ENCODE measurements around the gene HOMER2. TPM values are rescaled to one million over a fixed set of nuclear protein-coding genes. Genes with fewer than 3 reads are reported as not detected.

Gene HOMER2
- total RNA-seq, 2 donors from 2014 or later = 1.8 to 4.9 TPM

- H3K36me3 ChIP-seq = no peaks in the 10 kb centered on the region
- H3K4me1 ChIP-seq (ENCODE audit: control insufficient read depth in 1 of 2, low read depth in 2 of 2) = no peaks in the 10 kb centered on the region
- peaks cover 6% of the 10 kb centered on the region for H3K9me3 ChIP-seq
- no peak for DNase-seq (ENCODE audit: low spot score)
- no peak overlapping the region for H3K27ac ChIP-seq
- H3K4me3 ChIP-seq = no peak overlapping the region
- H3K27me3 ChIP-seq (replicated peaks; ENCODE audit: insufficient read depth) = no peaks in the 10 kb centered on the region
- no peak for TF ChIP-seq CTCF (IDR thresholded peaks at IDR 0.05)
- ATAC-seq (ENCODE audit: insufficient number of reproducible peaks, low FRiP score, low read depth) = no peak
Measured at GRCh38 chr15:82909080-82909815, 43.3 kb downstream of the HOMER2 start.

GRCh38 chr15:82907350-82907749 is 45.2 kb downstream of the HOMER2 start:
- no peak for TF ChIP-seq CTCF (IDR thresholded peaks at IDR 0.05)
- Histone ChIP-seq H3K27ac (no peak overlapping the region), H3K27me3 (replicated peaks; ENCODE audit: insufficient read depth) (no peaks in the 10 kb centered on the region), H3K9me3 (peaks cover 6% of the 10 kb centered on the region), H3K4me1 (ENCODE audit: control insufficient read depth in 1 of 2, low read depth in 2 of 2) (no peaks in the 10 kb centered on the region), H3K4me3 (no peak overlapping the region), H3K36me3 (no peaks in the 10 kb centered on the region)
- ATAC-seq (ENCODE audit: insufficient number of reproducible peaks, low FRiP score, low read depth) (no peak), DNase-seq (ENCODE audit: low spot score) (no peak)

DNA sequence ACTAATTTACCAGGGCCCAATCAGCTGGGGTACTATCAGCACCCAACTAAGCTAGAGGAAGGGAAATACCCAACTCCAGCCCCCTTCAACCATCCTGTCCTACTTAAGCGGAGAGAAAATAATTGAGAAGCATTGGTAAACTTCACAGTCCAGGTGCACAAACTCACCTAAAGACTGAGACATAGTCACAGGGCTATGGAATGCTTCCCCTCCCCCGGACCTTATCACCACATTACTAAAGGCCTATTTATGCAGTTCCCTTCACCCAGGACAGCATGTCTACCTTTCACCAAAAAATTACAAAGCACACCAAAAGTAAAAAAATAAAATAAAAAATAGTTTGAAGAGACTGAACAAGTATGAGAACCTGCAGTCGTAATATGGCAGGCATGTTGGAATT is 47.9 kb downstream of the HOMER2 start:
- no peak for DNase-seq (ENCODE audit: low spot score)

GRCh38 chr15:82903511-82903910 is 49.0 kb downstream of the HOMER2 start:
- no peak for DNase-seq (ENCODE audit: low spot score)
- Histone ChIP-seq H3K9me3 (no peaks in the 10 kb centered on the region), H3K36me3 (no peaks in the 10 kb centered on the region), H3K27me3 (replicated peaks; ENCODE audit: insufficient read depth) (no peaks in the 10 kb centered on the region), H3K27ac (no peak overlapping the region), H3K4me1 (ENCODE audit: control insufficient read depth in 1 of 2, low read depth in 2 of 2) (no peaks in the 10 kb centered on the region), H3K4me3 (no peak overlapping the region)
- TF ChIP-seq CTCF (IDR thresholded peaks at IDR 0.05) = no peak
- no peak for ATAC-seq (ENCODE audit: insufficient number of reproducible peaks, low FRiP score, low read depth)

More for the DNA sequence above, 47.9 kb downstream of the HOMER2 start:
- H3K27ac ChIP-seq = no peak overlapping the region
- TF ChIP-seq CTCF (IDR thresholded peaks at IDR 0.05) = no peak
- H3K27me3 ChIP-seq (replicated peaks; ENCODE audit: insufficient read depth) = no peaks in the 10 kb centered on the region
- no peak for ATAC-seq (ENCODE audit: insufficient number of reproducible peaks, low FRiP score, low read depth)
- no peaks in the 10 kb centered on the region for H3K36me3 ChIP-seq
- H3K9me3 ChIP-seq = peaks cover 6% of the 10 kb centered on the region
- no peaks in the 10 kb centered on the region for H3K4me1 ChIP-seq (ENCODE audit: control insufficient read depth in 1 of 2, low read depth in 2 of 2)
- H3K4me3 ChIP-seq = no peak overlapping the region

DNA sequence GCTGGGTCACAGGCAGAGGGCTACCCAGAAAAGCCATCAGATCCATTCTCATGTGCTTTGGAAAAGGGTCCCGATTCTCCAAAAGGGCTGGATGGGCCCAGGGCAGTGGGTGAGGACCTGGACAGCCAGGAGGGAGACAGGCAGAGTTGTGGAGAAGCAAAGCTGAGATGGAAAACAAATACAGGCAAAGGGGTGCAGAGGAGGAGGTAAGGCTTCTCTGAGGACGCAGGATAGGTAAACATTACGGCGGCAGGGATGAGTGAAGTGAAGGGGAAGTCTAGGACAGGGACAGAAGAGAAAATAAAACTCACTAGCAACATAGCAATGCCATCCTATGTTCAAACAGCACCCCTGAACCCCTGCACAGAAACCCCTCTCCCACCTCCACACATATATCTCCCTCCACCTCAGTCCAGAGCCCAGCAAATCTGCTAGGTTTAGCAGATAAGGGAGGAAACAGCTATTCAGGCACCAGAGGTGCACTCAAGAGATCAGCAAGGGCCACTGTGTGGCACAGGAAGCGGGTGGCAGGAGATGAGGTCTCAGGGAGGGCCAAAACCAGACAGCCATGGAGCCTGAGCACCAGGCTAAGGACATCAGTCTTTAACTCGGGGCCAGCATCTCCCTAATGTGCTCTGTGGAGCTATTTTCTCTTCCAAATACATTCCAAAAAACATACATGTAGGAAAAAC is 51.3 kb downstream of the HOMER2 start:
- Histone ChIP-seq H3K27me3 (replicated peaks; ENCODE audit: insufficient read depth) (no peaks in the 10 kb centered on the region), H3K9me3 (no peaks in the 10 kb centered on the region), H3K4me1 (ENCODE audit: control insufficient read depth in 1 of 2, low read depth in 2 of 2) (no peaks in the 10 kb centered on the region), H3K27ac (no peak overlapping the region), H3K4me3 (no peak overlapping the region), H3K36me3 (no peaks in the 10 kb centered on the region)
- no peak for TF ChIP-seq CTCF (IDR thresholded peaks at IDR 0.05)
- no peak for ATAC-seq (ENCODE audit: insufficient number of reproducible peaks, low FRiP score, low read depth)
- no peak for DNase-seq (ENCODE audit: low spot score)
